NCI-H1105 treated with DMSO at 0.1 percent for 48 hours (cell line): Measurements from ENCODE around the gene KIN.
"Not testable (repeated sequence)": the region's sequence is repeated elsewhere in the genome, so short reads cannot be mapped to it uniquely, and the experiment has no call there.

Experiments used
- DNase-seq: peaks from one replicate; lab custom pipeline; 2025; lab: John Stamatoyannopoulos, UW

Gene KIN

GRCh38 chr10:7722927-7723529 is 64.8 kb downstream of the KIN start:
- DNase-seq: no peak

- DNase-seq: no peak
Measured at GRCh38 chr10:7720478-7720877, 67.3 kb downstream of the KIN start.

- no peak for DNase-seq
Measured at GRCh38 chr10:7718685-7719084, 69.1 kb downstream of the KIN start.

GRCh38 chr10:7717767-7718166 is 70.0 kb downstream of the KIN start:
- no peak for DNase-seq

GRCh38 chr10:7715515-7715914 is 72.3 kb downstream of the KIN start:
- DNase-seq: no peak

GRCh38 chr10:7711075-7711474 is 76.7 kb downstream of the KIN start:
- not testable (repeated sequence) for DNase-seq

- DNase-seq: no peak
Measured at GRCh38 chr10:7710446-7710845, 77.3 kb downstream of the KIN start.

- no peak for DNase-seq
Measured at GRCh38 chr10:7708832-7709231, 79.0 kb downstream of the KIN start.

GRCh38 chr10:7707858-7708622 is 79.8 kb downstream of the KIN start:
- no peak for DNase-seq

GRCh38 chr10:7707102-7707501 is 80.7 kb downstream of the KIN start:
- no peak for DNase-seq

GRCh38 chr10:7706534-7707073 is 81.2 kb downstream of the KIN start:
- no peak for DNase-seq

- DNase-seq: no peak
Measured at GRCh38 chr10:7705341-7705740, 82.5 kb downstream of the KIN start.

GRCh38 chr10:7704071-7705016 is 83.4 kb downstream of the KIN start:
- no peak for DNase-seq

GRCh38 chr10:7703140-7703539 is 84.7 kb downstream of the KIN start, which contains the start of gene ITIH2:
TSS of gene ITIH2 (plus strand) at chr10:7703316. CDS start at chr10:7703435, 119 bp downstream.
- no peak for DNase-seq

GRCh38 chr10:7702288-7702812 is 85.4 kb downstream of the KIN start:
- DNase-seq: no peak

- DNase-seq: no peak
Measured at GRCh38 chr10:7701158-7701742, 86.5 kb downstream of the KIN start.
